Measurements from ENCODE around the gene CLIC6.

The CLIC6 gene

GRCh38 chr21:34728479-34728878 is 59.7 kb downstream of the CLIC6 start:
- DNase-seq (ENCODE audit: low spot score), result no peak

GRCh38 chr21:34730194-34730593 is 61.4 kb downstream of the CLIC6 start:
- DNase-seq (ENCODE audit: low spot score), result no peak

- no peak for DNase-seq (ENCODE audit: low spot score)
Measured at GRCh38 chr21:34730756-34731445, 62.1 kb downstream of the CLIC6 start.

- no peak for DNase-seq (ENCODE audit: low spot score)
Measured at GRCh38 chr21:34732388-34732821, 63.6 kb downstream of the CLIC6 start.

- DNase-seq (ENCODE audit: low spot score), result no peak
Measured at GRCh38 chr21:34733852-34734251, 65.1 kb downstream of the CLIC6 start.

GRCh38 chr21:34734696-34735095 is 65.9 kb downstream of the CLIC6 start:
- no peak for DNase-seq (ENCODE audit: low spot score)

- DNase-seq (ENCODE audit: low spot score), result no peak
Measured at GRCh38 chr21:34736116-34736874, 67.5 kb downstream of the CLIC6 start.

- no peak for DNase-seq (ENCODE audit: low spot score)
Measured at GRCh38 chr21:34737115-34737514, 68.3 kb downstream of the CLIC6 start.

GRCh38 chr21:34740198-34740597 is 71.4 kb downstream of the CLIC6 start:
- no peak for DNase-seq (ENCODE audit: low spot score)

- DNase-seq (ENCODE audit: low spot score), result no peak
Measured at GRCh38 chr21:34743285-34743684, 74.5 kb downstream of the CLIC6 start.

GRCh38 chr21:34743831-34744230 is 75.0 kb downstream of the CLIC6 start:
- DNase-seq (ENCODE audit: low spot score), result no peak

- DNase-seq (ENCODE audit: low spot score), result no peak
Measured at GRCh38 chr21:34744801-34745200, 76.0 kb downstream of the CLIC6 start.

- peak; percentile 52 for DNase-seq (ENCODE audit: low spot score)
Measured at GRCh38 chr21:34745557-34746255, 76.9 kb downstream of the CLIC6 start.

GRCh38 chr21:34748862-34749261 is 80.1 kb downstream of the CLIC6 start:
- no peak for DNase-seq (ENCODE audit: low spot score)

GRCh38 chr21:34754690-34755647 is 86.2 kb downstream of the CLIC6 start:
- DNase-seq (ENCODE audit: low spot score), result no peak

GRCh38 chr21:34761758-34762330 is 93.0 kb downstream of the CLIC6 start:
- DNase-seq (ENCODE audit: low spot score), result no peak

- DNase-seq (ENCODE audit: low spot score), result no peak
Measured at GRCh38 chr21:34762786-34763185, 94.0 kb downstream of the CLIC6 start.

GRCh38 chr21:34764715-34765284 is 96.0 kb downstream of the CLIC6 start:
- no peak for DNase-seq (ENCODE audit: low spot score)

GRCh38 chr21:34765619-34766018 is 96.8 kb downstream of the CLIC6 start:
- no peak for DNase-seq (ENCODE audit: low spot score)

GRCh38 chr21:34766862-34767261 is 98.1 kb downstream of the CLIC6 start:
- DNase-seq (ENCODE audit: low spot score), result no peak

Measured in globus pallidus (tissue), 1 donor.